CD1c-positive myeloid dendritic cell (primary cell): ENCODE results near the gene RHOBTB3.
A peak's percentile ranks its signal among the peaks of the same experiment; 100 is the strongest.

ENCODE experiments used
- DNase-seq: peaks from one replicate; pipeline ENCODE4 v3.0.0-alpha.2; 2016; ENCODE audit errors: extremely low spot score

Gene RHOBTB3

DNA sequence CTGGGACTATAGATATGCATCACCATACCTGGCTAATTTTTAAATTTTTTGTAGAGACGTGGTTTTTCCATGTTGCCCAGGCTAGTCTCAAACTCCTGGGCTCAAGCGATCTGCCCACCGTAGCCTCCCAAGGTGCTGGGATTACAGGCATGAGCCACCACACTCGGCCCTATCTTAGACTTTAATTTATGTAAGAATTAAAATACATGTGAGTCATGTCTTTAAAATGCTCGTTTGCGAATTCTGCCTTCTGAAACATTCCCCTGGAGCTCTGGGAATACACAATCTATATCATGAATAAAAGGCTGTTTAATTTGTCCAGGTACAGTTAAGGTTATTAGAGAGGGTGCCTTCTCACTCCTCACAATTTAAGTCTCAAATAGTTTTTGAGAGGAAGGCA, 32.8 kb downstream of the RHOBTB3 start:
- DNase-seq, result no peak

DNA sequence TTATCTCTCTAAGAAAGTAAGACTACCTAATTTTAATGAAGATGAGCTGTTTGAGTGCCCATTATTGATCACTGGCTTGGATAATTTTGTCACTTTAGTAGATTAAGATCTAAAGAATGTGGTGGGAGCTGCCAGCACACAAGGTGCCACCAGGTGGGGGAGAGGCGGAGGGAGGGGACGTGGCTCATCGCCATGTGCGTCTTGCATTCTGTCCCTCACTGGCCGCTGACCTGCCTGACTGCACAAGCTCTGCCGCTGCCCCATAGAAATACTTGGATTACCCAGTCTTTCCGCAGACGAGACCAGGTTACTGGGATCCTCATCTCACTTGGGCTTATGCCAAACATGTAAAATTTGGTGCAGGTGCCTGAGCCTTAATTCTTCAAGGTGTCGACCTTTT, 37.6 kb downstream of the RHOBTB3 start:
- no peak for DNase-seq

DNA sequence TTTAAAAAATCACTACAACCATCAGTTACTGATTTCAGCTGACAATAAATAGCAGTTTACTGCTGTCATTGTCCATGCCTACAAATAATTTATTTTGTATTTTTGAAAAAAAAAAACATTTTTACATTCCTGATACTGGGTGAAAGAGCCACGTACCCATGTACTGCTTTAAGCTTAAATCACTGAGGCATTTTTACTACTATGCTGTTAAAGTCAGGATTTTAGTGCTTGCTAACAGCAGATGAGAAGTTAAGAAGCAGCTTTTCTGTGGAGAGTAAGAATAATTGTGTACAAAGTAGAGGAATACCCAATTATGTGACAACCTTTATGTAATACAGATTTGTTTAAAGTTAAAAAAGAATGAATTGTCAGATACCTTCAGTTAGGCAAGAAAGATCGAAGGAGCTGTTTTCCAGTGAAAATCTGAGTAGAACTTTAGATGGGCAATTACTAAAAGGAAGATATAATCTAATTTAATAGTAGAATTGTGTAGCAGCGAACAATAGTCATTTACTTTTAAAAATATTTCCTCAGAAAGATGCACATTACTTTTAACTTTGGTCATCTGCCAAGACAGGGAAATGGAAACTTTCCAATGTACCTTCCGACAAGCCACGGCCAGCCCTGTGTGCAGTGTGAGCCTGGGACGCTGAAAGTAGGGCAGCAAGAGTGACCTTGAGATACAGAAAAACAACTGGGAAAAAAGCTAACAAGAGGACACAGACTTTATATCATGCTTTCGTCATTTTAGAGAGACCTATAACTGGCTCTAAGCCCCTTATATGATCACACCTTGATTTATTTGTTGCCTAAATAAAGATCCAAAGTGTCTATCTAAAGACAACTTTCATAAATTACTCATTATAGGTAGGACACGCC, 39.9 kb downstream of the RHOBTB3 start:
- DNase-seq, result no peak

DNA sequence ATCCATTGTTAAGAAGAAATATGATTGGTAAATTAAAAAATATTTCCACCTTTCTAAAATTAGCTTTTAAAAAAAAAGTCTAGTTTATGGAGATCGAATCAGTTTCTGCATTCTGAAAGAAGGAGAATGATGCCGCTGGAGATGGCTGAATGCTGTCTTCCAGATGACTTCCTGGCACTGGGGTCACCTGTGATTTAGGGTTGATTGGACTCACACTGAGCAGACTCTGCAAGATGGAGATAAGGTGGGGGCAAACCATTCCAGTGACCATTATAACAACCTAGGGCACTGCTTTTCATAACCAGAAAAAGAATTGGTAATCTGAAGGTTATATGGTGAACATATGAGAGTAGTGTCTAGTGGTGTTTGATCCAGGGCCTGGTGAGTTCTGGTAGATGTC, 40.8 kb downstream of the RHOBTB3 start:
- DNase-seq, result no peak

DNA sequence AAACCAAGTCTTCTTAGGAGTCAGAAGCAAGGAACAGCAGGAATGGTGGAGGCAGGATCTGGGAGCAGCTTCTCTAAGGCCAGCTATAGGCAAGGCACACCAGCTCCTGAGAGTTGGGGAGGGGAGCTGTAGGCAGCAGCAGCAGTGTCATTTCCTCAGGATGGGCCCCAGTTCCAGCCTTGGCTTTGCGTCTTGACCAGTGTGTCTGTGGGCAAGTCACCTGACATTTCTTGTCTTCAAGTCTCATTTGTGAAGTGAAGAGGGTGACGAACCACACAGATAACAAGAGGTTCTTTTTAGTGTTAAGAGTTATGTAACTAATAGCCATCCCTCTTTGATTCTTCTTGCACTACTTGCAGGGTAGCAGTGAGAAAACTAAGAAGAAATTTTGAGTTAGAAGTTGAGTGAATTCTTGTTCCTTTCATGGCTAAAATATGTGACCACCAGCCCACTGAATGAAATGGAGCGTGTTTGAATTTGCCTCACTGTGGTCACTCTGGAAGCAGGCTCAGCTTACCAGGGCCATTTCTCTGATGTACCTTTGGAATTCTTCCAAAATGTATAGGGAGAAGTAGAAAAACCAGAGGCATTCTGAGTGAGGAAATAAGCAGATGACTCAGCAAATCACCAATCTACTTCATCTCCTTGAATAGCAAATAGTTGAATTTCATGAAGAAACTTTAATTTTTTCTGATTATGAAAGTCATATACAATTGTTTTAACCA, 42.4 kb downstream of the RHOBTB3 start:
- DNase-seq, result peak; percentile 40

DNA sequence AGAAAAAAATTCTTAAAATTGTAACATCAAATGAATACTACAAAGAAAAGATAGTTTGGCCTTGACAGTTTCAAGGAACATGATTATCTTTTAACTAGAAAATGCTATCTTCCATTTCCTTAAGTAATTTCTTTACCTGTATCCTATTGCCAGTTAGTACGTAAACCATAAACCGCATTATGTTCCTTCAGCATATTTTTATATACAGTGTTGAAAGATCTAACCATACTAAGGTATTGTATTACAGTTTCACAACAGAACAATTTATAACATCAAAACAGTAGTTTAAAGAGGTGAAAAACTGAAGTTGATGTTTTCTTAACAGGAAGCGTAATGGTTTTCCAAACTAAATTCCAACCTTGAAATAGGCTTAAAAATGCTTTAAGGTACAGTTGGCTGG, 46.3 kb downstream of the RHOBTB3 start:
- no peak for DNase-seq

DNA sequence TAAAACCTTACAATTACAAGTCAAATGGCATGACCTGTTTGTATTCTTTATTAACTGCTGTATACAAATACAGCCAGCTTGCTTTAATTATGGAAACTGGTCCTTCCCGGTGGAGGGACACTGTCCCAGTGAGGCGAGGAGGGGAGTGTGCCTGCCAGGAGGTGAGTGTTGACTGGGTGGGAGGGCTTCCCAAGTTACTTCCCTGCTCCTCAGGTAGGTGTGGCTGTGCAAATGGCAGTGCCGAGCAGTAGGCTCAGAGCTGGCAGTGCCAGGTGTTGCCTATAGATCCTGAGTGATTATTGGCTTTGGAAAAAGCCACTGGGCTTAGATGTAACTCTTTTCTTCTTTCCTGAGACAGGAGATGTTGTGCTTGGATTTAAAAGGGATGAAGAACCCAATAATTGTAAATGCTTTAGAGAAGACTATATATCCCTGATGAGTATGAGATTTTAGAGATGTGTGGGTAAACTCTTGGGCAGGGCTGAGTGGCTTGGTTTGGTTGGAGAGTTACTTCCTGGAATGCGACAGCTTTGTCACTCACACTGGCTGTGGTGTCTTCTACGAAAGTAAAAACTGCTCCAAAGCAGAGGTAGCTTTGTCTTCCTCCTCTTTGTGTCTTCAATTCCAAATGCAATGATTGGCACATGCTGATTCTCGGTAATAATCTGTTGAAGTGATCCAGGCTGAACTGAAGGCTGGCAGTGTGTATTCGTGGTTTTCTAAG, 47.7 kb downstream of the RHOBTB3 start:
- peak; percentile 28 for DNase-seq

DNA sequence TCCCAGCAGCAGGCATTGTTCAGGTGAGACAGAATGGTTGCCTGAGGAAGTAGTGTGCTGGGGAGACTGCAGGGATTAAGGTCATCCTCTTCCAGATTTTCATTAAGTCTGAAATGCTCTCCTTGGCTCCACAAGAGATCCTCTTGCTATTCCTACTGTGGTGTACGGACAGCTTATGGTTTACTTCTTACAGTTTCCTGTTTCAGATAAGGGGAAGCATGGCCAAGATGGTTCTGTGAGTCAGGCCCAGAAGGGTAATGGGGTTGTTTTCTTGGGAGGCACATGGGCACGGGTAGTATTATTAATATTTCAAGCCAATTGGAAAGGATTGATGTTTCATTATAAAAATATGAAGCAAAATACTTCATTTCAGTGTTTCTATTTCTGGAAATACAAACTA, 48.5 kb downstream of the RHOBTB3 start:
- DNase-seq, result peak; percentile 64

DNA sequence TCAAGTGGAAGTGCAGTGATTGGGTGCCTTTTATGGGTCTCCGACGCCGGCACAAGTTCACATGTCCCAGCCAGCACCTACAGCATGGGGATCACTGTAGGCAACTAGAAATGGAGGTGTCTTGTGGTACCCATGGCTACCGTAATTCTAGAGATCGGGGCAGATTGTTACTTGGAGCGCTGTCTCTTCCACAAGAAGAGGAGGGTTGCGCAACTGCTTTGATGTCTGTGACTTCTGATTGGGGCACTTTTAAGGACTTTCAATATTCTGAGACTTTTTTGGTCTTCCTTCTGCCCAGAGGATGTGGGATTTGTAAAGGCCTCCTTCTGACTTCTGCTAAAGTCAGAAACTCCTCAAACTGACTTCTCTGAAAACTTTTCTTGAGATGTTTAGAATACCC, 49.5 kb downstream of the RHOBTB3 start:
- DNase-seq, result peak; percentile 46

DNA sequence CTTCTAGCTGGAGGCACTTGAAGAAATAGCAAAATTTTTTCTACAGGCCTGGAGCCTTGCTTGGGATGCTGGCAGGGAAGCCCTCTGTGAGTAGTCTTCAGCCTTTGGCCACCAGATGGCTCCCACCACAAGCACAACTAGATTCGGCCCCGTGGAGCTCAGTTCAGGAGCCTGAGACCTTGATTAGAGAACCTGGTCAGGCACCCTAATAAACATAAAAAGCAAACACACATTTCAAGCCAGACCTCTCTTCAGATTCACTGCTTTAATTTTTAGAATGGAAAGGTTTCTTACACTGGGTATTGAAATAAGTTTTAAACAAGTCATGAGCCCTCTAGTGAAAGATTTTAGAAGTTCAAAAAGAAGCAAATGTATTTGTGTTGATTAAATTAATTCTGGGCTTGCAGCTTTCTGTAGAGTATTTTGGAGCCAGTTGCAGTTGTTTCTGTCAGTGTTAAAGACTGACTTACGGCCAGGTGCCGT, 50.0 kb downstream of the RHOBTB3 start:
- peak; percentile 79 for DNase-seq

DNA sequence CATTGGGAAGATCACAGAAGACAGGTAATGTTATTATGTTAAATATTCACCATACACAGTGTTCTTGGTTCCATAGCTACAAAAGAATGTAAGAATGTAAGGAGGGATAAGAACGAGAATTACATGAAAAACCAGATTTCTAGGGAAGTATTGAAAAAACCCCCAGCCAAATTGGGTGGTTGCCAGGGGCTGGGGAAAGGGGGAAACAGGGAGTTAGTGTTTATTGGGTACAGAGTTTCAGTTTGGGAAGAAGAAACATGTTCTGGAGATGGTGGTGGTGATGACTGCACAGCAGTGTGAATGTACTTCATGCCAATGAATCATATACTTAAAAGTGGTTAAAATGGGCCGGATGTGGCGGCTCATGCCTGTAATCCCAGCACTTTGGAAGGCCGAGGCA, 51.0 kb downstream of the RHOBTB3 start:
- DNase-seq, result no peak

DNA sequence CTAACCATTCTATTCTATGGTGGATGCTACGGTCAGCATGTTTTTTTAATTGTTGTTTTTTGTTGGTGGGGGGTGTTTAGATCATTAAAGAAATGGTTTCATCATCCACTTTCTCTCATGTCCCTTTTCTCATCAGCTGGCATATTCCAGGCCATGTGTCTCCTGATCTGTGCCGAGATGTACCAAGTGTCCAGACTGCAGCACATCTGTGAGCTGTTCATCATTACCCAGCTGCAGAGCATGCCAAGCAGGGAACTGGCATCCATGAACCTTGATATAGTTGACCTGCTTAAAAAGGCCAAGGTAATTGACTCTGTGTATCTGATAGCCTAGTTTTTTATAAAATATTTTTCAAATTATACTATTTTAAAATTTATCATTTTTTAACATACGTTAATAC, 52.5 kb downstream of the RHOBTB3 start:
- no peak for DNase-seq

DNA sequence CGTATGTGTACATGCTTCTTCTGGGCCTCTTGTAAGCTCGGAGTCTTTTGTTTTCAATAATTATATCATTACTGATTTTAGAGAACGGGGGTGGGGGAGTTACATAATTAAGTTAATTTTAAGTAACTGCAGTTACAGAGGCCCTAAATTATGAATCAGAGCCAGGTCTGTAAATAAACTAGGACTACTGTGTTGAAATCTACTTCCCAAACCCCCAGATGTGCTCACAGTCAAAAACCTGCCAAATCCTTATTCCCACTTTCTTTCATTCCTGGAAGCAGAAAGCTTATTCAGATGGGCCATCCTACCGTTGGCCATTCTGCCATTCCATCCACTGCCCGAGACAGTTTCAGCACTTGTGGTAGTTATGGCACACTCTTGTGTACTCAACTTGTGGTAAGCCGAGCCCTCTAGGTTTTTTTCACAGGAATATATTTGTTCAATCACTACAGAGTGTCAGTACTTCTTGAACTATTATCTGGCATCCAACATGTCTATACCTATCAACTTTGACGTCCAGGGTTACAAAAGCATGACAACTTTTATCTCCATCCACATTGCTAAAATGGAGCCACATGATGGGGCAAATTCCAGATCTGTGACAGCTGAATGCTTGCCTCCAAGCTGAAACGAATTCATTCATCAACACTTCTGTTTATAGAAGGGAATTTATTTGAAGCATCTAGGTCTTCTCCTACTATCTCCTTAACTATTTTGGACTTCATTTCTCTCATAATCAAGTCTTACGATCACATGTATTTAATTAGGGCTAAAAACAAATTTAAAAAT, 53.6 kb downstream of the RHOBTB3 start:
- DNase-seq, result no peak

DNA sequence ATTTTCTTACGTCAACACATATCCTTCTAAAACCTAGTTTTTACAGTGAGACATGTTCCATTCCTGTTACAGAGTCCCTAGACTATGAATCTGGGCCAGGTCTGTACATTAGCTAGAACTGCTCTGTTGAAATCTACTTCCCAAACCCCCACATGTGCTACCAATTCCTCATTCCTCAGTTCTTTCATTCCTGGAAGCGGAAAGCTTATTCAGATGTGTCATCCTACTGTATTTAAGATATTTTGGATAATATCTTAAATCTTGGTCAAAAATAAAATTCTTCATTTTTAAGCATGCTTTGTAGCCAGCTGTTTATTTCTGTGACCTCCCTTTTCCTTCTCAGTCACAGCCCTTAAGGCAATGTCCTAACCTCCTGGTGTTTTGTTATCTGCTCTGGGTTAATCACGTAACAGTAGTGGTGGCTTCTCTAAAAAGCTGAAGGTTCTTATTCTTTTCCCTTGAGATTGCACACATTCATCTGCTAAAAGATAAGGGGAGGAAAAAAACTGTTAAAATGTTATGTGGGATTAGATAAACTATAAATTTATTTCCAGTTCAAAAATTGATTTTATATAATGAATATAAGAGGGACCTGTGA, 55.8 kb downstream of the RHOBTB3 start:
- peak; percentile 33 for DNase-seq

DNA sequence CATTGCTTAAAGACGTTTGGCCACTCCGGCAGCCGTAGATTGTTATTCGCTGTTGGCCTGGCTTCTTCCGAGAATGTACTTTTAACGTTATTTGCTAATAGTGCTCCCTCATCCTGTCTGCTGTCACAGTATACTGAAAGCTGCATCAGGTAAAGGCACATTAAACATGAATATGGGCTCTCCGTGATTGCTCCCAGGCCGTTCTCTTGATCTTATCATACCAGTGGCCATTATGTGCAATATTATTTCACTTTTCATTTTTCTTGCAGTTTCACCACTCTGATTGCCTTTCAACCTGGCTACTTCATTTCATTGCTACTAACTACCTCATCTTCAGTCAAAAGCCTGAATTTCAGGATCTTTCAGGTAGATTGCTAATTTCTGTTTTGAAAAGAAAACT, 57.4 kb downstream of the RHOBTB3 start:
- DNase-seq, result no peak

DNA sequence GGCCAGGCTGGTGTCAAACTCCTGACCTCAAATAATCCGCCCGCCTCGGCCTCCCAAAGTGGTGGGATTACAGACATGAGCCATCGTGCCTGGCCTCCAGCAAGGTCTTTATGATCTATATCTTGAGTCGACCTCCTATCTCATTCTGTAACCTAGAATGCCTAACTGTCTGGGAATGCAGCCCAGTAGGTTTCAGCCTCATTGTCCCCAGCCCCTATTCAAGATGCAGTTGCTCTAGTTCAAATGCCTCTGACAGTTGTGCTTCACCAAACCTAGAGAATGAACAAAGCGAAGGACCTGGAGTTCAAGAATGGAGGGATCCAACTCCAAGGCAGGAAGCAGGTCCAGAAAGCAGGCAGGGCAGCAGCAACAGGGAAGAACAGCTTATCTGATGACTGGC, 60.6 kb downstream of the RHOBTB3 start:
- DNase-seq, result no peak

DNA sequence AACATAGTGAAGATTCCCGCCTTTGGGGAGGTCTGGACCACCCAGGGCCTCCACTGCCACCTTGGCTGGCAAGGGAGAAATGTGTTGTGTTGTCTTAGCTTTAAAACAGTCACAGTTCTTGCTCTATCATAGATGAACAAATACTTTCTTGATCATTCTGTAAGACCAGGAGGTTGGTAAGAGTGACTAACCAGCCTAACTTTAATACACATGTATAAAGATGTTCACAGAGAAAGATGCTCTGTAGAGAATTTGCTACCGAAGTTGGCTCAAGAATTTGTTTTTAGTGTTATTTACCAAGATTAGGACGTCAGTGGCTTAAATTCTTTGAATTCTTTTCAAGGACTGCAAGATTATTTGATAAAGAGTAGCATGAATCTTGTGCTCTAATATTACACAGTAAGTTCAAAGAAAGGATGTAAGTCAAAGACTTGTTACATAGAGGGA, 63.0 kb downstream of the RHOBTB3 start:
- DNase-seq, result no peak

DNA sequence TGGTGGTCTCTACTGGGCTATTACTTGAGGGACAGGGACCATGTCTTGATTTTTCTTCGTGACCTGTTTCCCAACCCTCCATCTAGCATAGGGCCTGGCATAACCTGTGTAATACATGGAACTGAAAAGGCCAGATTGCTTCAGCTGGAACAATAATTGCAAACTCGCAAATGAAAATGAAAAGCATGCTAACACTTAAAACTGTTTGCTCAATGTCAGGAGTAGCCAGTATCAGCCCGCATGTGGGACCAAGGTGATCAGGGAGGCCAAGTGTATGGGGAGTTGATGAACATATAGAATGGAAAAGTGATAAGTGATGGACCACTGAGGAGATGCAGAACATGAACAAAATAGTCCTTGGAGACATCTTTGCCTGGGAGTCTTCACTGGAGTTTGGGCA, 66.2 kb downstream of the RHOBTB3 start:
- DNase-seq, result no peak

DNA sequence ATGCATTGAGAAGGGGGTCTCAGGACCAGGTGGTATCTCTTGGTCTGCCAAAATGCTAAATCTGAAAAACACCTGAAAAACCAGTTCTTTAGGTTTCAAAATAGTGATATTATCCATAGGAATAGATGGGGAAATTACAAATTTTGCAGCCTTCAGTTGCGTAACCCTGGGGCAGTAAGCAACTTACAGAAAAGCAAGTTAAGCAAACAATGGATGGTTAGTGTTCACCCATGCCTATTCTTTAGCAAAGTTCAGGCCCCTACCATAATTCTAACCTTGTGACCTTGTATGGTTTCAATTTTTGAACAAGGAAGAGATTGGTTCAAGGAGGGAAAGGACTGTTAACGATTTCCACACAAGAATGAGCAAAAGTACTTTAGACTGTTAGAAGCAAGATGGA, 66.9 kb downstream of the RHOBTB3 start:
- DNase-seq, result no peak

DNA sequence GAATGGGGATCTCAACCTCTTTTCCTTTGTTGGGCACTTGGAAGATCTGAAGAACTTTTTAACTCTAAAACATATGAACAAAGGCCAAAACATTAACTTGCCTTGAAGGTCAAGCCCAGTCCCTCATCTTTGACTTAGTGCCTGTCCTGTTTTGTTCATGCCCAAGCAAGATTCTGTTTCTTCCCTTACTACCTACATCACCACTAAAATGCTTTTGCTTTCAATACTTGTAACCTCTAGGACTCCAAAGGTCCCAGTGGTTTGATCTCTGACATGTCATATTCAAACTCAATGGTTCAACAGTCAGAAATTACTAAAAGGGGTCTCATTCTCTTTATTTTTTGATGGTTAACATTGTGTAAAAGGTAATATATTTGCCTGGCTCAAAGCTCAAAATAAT, 67.4 kb downstream of the RHOBTB3 start:
- DNase-seq, result no peak

DNA sequence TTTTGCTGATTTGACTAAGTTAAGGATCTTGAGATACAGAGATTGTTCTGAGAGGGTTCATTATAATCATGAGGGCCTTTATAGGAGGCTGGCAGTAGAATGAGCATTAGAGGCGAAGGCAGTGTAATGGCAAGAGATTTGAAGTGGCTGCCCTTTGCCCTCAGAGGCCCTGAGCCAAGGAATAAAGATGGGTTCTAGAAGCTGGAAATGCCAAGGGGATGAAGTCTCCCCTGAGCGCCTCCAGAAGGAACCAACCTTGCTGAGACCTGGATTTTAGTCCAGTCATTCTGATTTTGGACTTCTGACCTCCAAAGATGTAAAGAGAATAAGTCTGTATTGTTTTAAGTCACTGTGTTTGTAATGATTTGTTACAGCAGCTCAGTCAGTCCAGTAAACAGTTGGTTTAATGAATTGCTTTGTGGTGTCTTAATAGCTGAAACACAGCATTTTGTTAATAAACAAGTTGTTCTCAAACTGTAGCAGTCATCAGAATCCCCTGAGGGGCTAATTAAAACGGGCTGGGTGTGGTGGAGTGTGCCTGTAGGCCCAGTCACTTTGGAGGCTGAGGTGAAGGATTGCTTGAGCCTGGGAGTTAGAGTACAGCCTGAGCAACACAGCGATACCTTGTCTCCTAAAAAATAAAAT, 68.2 kb downstream of the RHOBTB3 start:
- no peak for DNase-seq
